ENCODE measurements around the gene THAP8. TPM values are rescaled to one million over a fixed set of nuclear protein-coding genes. Genes with fewer than 3 reads are reported as not detected.
"Not testable (repeated sequence)": the region's sequence is repeated elsewhere in the genome, so short reads cannot be mapped to it uniquely, and the experiment has no call there.

The THAP8 gene
- total RNA-seq, 1 experiment from 2014 or later = 4.0 TPM

DNA sequence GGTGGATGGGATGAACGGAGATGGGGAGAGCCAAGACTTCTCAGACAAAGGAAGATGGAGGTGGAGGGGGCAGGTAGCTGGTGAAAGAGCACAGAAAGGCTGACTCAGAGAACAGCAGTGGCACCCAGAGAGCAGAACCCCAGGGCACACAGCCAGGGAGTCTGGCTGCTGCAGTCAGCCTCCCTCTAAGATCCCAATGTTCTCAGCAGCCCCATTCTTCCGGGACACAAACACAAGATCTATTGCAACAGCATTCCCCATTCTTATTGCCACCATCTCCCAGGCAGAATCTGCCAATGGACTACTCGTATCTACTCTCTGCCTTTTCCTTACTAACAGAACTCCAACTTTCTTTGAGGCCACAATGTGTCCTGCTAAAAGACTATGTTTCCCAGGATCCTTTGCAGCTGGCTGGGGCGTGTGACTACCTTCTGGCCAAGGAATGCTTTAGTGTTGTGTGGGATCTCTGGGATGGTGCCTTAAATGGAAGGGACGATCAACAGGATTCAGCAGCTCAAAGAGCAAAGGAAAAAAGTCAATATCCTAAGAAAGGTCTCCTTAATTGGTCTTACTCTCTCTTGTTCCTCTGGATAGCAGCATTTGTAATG is 7.5 kb downstream of the THAP8 start:
- H3K4me3 Mint-ChIP-seq (ENCODE audit: unreplicated experiment) = peak overlapping the region; percentile 2
- peak; percentile 82 for DNase-seq (ENCODE audit: unreplicated experiment)
- peaks cover 4% of the 10 kb centered on the region for H3K36me3 Mint-ChIP-seq (ENCODE audit: insufficient read depth, unreplicated experiment)
- H3K27ac Mint-ChIP-seq (ENCODE audit: low read depth, unreplicated experiment) = peak overlapping the region; percentile 92
- no peaks in the 10 kb centered on the region for H3K27me3 Mint-ChIP-seq (ENCODE audit: insufficient read depth, unreplicated experiment)
- intact Hi-C loops (cut with micrococcal nuclease) = no loop called here
- POLR2A ChIA-PET = interaction anchor here (0.9 to 1.1 kb wide), 2 partner anchors 49 to 94 kb away, joined by 3 read pairs; partner anchors contain the start of gene CAPNS1
- BruUV-seq (replicated peaks) = no TSS peak
- H3K4me1 Mint-ChIP-seq (ENCODE audit: insufficient read depth, unreplicated experiment) = peaks cover 28% of the 10 kb centered on the region
- TF ChIP-seq, protein P1, sequence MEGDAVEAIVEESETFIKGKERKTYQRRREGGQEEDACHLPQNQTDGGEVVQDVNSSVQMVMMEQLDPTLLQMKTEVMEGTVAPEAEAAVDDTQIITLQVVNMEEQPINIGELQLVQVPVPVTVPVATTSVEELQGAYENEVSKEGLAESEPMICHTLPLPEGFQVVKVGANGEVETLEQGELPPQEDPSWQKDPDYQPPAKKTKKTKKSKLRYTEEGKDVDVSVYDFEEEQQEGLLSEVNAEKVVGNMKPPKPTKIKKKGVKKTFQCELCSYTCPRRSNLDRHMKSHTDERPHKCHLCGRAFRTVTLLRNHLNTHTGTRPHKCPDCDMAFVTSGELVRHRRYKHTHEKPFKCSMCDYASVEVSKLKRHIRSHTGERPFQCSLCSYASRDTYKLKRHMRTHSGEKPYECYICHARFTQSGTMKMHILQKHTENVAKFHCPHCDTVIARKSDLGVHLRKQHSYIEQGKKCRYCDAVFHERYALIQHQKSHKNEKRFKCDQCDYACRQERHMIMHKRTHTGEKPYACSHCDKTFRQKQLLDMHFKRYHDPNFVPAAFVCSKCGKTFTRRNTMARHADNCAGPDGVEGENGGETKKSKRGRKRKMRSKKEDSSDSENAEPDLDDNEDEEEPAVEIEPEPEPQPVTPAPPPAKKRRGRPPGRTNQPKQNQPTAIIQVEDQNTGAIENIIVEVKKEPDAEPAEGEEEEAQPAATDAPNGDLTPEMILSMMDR (IDR thresholded peaks at IDR 0.05; ENCODE audit: unreplicated experiment) = no peak
- no peaks in the 10 kb centered on the region for H3K9me3 Mint-ChIP-seq (ENCODE audit: unreplicated experiment)
- CTCF ChIA-PET = interaction anchor here (0.6 kb wide), 1 partner anchor 162 kb away, joined by 3 read pairs; no protein-coding TSS in a partner anchor

DNA sequence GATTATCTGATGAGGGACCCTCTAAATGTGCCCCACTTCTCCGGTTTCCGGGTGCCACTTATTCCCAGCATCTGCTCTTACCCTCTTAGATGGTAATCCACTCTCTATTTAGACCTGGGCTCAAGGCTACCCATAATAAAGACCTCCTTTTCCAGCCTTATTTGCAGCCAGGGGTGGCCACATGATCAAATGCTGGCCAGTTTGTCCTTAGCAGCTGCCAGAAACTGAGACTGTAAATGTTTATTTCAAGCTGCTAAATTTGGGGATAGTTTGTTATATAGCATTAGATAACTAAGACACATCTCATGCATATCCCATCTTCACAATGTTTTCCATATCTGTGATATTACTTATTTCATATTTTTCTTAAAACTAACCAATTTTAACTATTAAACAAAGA is 10.1 kb downstream of the THAP8 start:
- Mint-ChIP-seq H3K4me3 (ENCODE audit: unreplicated experiment) (no peak overlapping the region), H3K4me1 (ENCODE audit: insufficient read depth, unreplicated experiment) (peaks cover 37% of the 10 kb centered on the region), H3K9me3 (ENCODE audit: unreplicated experiment) (no peaks in the 10 kb centered on the region), H3K27ac (ENCODE audit: low read depth, unreplicated experiment) (no peak overlapping the region), H3K36me3 (ENCODE audit: insufficient read depth, unreplicated experiment) (peaks cover 4% of the 10 kb centered on the region), H3K27me3 (ENCODE audit: insufficient read depth, unreplicated experiment) (no peaks in the 10 kb centered on the region)
- no TSS peak for BruUV-seq (replicated peaks)
- ChIA-PET CTCF (no interaction called here), POLR2A (interaction anchor here (1.6 kb wide), 1 partner anchor 10 kb away, joined by 7 read pairs; the partner anchor contains the start of gene THAP8)
- TF ChIP-seq, protein P1 (IDR thresholded peaks at IDR 0.05; ENCODE audit: unreplicated experiment) = no peak
- intact Hi-C loops (cut with micrococcal nuclease) = no loop called here
- no peak for DNase-seq (ENCODE audit: unreplicated experiment)

DNA sequence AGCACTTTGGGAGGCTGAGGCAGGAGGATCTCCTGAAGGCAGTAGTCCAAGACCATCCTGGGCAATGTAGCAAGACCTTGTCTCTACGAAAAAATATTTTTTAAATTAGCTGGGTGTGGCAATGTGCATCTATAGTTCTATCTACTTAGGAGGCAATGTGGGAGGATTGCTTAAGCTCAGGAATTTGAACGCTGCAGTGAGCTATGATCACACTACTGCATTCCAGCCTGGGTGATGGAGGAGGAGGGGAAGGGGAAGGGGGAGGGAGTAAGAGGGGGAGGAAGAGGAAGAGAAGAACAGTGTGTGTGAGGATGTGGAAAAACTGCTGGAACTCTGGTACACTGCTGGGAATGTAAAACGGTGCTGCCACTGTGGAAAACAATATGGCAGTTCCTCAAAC is 12.3 kb downstream of the THAP8 start:
- CTCF ChIA-PET = interaction anchor here (1.1 kb wide), 1 partner anchor 10 kb away, joined by 5 read pairs; no protein-coding TSS in a partner anchor
- Mint-ChIP-seq H3K4me3 (ENCODE audit: unreplicated experiment) (no peak overlapping the region), H3K4me1 (ENCODE audit: insufficient read depth, unreplicated experiment) (peaks cover 36% of the 10 kb centered on the region), H3K36me3 (ENCODE audit: insufficient read depth, unreplicated experiment) (peaks cover 4% of the 10 kb centered on the region), H3K27me3 (ENCODE audit: insufficient read depth, unreplicated experiment) (no peaks in the 10 kb centered on the region), H3K9me3 (ENCODE audit: unreplicated experiment) (no peaks in the 10 kb centered on the region), H3K27ac (ENCODE audit: low read depth, unreplicated experiment) (peak overlapping the region; percentile 66)
- TF ChIP-seq, protein P1 (IDR thresholded peaks at IDR 0.05; ENCODE audit: unreplicated experiment) = no peak
- intact Hi-C loops (cut with micrococcal nuclease) = no loop called here
- DNase-seq (ENCODE audit: unreplicated experiment) = peak; percentile 77
- no TSS peak for BruUV-seq (replicated peaks)
- POLR2A ChIA-PET = interaction anchor here (0.6 to 2.0 kb wide), 5 partner anchors 12 to 123 kb away, joined by 3 to 9 read pairs (median 5); partner anchors contain the start of genes ALKBH6 and THAP8

DNA sequence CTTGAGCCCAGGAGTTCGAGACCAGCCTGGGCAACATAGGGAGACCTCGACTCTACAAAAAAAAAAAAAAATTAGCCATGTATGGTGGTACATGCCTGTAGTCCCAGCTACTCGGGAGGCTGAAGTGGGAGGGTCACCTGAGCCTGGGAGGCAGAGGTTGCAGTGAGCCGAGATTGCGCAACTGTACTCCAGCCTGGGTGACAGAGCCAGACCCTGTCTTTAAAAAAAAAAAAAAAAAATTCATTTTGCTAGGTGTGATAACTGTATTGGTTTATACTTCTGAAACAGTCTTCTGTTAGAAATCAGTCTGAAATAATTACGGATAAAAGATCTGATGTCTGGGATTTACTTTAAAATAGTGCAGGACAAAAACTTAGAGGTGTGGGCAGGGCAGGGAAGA is 13.0 kb downstream of the THAP8 start:
- BruUV-seq (replicated peaks); H3K36me3 Mint-ChIP-seq (ENCODE audit: insufficient read depth, unreplicated experiment); H3K4me3 Mint-ChIP-seq (ENCODE audit: unreplicated experiment); H3K9me3 Mint-ChIP-seq (ENCODE audit: unreplicated experiment); intact Hi-C loops (cut with micrococcal nuclease); H3K27me3 Mint-ChIP-seq (ENCODE audit: insufficient read depth, unreplicated experiment); DNase-seq (ENCODE audit: unreplicated experiment): not testable (repeated sequence)
- Mint-ChIP-seq H3K27ac (ENCODE audit: low read depth, unreplicated experiment) (peak overlapping the region; percentile 66), H3K4me1 (ENCODE audit: insufficient read depth, unreplicated experiment) (peaks cover 29% of the 10 kb centered on the region)
- ChIA-PET CTCF (interaction anchor here (1.1 kb wide), 1 partner anchor 10 kb away, joined by 5 read pairs; no protein-coding TSS in a partner anchor), POLR2A (interaction anchor here (0.6 to 2.0 kb wide), 4 partner anchors 13 to 87 kb away, joined by 3 to 9 read pairs (median 4); partner anchors contain the start of genes ALKBH6 and THAP8)

Data from MCF 10A (cell line).